ENCODE data around the gene ANKRD44.
"Not testable (repeated sequence)": the region's sequence is repeated elsewhere in the genome, so short reads cannot be mapped to it uniquely, and the experiment has no call there.

Gene ANKRD44

DNA sequence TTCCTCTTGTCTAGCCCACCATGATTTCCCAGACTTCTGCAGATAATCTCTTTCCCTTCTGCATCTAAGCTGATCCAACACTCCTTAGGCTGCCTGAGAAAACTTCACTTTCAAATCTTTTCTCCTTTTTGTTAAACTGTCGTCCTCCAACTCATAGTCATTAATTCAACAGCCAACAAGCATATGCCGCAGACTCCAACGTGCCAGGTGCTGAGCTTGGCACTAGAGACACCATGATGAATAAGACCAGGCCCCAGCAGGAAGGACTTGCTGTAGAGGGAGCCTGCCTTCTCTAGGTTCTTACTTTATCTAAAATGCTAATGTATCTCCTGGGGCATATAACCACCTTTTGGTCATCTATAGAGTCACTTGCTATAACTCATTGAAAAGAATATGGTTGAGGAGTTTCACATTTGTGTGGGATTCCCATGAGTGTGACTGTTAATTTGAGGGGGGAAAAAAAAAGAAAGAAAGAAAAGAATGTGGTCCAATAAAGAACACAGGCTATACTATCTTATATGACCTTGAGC is 51.0 kb downstream of the ANKRD44 start:
- DNase-seq (ENCODE audit: low read depth, low spot score), result no peak

- no peak for DNase-seq (ENCODE audit: low read depth, low spot score)
Measured at GRCh38 chr2:197258580-197258979, 52.0 kb downstream of the ANKRD44 start.

DNA sequence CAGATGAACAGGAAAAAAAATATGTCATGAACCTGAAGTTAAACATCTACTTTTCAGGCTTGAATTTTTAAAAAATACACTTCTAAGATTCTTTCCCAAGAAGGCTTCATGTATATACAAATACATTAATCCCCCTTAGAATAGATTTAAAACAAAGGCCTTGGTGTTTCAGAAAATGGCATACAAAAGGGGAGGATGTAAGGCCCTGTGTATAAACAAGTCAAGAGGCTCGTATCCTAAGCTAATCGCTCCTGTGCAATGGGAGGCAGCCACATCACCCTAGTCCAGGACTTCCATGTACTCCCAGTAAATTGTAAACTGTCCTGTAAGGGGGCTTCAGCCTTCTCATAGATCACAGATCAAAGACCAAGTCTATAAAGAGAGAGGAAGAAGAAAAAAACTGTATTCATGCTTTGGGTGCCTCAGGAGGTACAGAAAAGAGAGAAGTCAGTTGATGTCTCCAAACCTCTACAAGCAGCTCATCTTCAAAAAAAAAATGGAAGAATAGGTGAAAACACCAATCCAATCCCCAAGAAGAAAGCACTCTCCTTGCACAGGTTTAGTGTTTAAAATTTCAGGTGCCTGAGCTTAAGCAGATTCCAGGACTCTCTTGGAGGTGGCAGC is 53.9 kb downstream of the ANKRD44 start:
- no peak for DNase-seq (ENCODE audit: low read depth, low spot score)

- DNase-seq (ENCODE audit: low read depth, low spot score), result no peak
Measured at GRCh38 chr2:197256021-197256420, 54.6 kb downstream of the ANKRD44 start.

- DNase-seq (ENCODE audit: low read depth, low spot score), result peak; percentile 18
Measured at GRCh38 chr2:197255543-197255942, 55.0 kb downstream of the ANKRD44 start.

DNA sequence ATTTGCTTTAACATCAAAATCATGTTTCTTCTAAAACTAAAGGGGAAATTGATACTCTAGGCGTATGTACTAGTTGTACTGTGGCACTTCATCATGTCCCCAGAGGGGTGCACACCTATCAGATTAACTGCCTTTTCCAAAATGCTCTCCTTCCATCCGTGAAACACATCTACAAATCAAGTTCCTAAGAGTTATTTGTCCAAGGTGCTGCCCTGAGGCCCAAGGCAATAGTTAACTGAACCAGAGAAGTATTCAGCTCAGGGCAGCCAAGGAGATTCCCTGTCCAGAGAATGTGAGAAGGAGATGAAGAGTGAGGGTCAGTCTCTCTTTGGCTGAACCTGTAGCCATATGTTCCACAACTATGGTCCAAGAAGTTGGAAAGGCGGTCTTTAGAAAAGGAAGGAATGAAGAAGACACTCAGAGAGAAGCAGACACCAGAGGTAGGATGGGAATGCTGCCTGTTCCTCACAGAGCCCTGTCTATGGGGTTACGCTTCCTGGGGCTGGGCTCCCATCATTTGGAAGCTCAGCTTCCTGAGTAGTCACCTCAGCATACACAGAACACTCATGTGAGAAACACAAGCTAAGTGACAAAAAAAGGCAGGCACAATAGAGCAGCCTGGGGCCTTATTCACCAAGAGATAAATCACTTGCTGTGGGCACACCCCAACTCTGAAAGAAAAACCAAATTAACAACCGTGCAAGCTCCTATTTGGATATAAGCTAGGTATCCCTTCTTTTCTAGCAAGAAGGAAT is 55.6 kb downstream of the ANKRD44 start:
- DNase-seq (ENCODE audit: low read depth, low spot score), result no peak

DNA sequence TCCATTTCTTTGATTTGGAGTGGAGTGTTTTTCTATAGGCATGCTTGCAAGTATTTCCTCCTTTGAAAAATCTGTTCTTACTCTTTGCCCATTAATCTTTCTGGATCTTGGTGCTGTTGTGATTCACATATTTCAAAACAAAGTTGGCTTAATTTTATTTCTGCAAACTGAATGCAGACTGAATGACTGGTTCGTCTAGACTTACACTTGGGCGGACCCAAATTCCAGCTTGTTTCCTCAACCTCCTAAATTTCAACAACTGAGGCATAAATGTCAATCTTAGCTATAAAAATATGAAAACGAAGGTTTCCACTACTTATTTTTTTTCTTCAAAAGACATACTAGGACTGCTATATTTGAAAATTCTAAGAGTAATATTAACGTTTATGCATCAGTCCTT is 59.0 kb downstream of the ANKRD44 start:
- DNase-seq (ENCODE audit: low read depth, low spot score), result no peak

GRCh38 chr2:197251163-197251562 is 59.4 kb downstream of the ANKRD44 start:
- DNase-seq (ENCODE audit: low read depth, low spot score), result no peak

GRCh38 chr2:197250084-197250397 is 60.5 kb downstream of the ANKRD44 start:
- no peak for DNase-seq (ENCODE audit: low read depth, low spot score)

- DNase-seq (ENCODE audit: low read depth, low spot score), result no peak
Measured at GRCh38 chr2:197249381-197250083, 61.0 kb downstream of the ANKRD44 start.

GRCh38 chr2:197248623-197249022 is 62.0 kb downstream of the ANKRD44 start:
- DNase-seq (ENCODE audit: low read depth, low spot score), result no peak

GRCh38 chr2:197248001-197248401 is 62.6 kb downstream of the ANKRD44 start:
- DNase-seq (ENCODE audit: low read depth, low spot score), result no peak

DNA sequence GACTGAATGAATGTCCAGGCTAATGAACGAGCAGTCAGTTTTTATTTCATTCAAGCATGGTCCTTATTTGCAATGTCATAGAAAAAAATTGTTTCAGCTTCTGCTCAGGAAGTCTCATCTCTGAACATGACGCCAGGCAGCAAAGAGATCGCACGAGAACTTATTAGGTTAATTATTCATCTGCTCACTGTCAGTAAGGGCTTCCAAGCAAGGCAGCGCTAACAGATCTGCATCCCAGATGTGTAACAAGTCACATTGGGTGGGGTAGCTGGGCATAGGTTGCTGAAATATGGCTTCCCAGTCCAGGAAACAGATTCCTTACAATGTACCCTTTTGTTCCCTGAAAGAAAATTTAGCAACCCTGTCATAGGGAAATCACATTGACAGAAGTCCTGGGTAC is 63.5 kb downstream of the ANKRD44 start:
- DNase-seq (ENCODE audit: low read depth, low spot score), result no peak

DNA sequence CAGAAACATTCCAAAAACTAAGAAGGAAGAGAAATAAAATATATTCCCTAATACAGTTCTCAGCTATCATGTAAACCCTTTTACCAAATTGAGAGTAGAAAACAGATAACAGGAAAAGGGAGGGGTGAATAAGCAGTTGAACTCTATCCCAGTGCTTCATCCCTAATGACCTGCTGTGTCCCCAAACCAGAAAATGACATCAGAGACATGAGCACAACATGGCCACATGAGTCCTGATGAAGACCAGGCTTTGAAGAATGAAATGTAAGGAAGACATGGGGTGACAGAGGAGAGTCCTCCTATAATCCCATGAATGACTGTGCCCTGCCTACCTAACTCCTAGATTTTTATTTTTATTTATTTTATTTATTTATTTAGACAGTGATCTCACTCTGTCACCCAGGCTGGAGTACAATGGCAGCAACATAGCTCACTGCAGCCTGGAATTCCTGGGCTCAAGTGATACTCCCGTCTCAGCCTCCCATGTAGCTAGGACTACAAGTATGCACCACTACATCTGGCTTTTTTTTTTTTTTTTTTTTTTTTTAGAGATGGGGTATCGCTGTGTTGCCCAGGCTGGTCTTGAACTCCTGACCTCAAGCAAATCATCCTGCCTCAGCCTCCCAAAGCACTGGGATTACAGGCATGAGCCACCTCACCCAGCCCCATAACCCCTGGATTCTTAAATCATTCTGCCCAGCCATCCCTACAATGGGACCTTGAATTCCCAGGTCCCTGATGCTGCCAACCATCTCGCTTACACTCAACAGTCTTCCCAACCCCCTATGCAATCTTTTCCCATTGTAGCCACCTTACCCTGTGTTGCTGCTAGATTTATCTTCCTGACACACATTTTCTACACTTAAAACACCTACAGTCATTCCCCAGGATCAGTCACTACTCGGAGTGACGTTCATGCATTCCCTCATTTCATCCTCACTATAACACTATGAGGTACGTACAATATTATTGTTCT is 64.5 kb downstream of the ANKRD44 start:
- DNase-seq (ENCODE audit: low read depth, low spot score), result no peak

DNA sequence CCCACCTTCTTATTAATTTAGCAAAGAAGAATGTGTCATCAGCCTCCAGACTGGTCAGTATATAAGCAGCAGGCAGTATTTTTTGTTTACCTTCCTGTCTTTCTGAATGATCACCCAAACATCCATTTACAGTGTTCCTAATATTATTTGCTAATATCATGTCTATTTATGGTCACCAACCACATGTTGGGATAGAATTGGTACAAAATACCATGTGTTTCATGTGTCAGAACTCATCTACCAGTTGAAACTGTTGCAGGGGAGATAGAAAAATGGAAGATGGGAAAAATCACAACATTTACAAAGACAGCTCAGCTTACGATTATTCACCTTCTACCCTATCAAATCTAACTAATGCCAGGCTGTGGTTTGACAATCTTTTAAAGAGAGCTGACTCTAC is 66.2 kb downstream of the ANKRD44 start:
- DNase-seq (ENCODE audit: low read depth, low spot score), result no peak

GRCh38 chr2:197242719-197243118 is 67.9 kb downstream of the ANKRD44 start:
- DNase-seq (ENCODE audit: low read depth, low spot score), result no peak

DNA sequence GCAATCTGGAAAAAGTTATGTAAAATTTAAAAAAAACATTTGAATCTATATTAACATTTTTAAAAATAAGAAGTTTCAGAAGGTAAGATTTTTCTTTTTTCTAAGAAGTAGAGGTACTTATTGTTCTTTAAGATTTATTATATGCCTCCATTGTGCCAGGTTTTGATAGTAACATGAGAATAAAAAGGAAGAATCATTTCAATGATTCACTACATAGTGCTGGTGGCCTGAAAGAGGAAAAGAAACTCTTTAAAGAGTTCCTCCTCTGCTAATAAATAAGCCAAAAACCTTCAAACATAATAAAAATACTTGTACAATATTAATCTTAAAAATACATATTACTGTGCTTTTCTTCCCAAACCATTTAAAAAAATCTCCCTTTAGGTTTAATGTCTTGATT is 69.0 kb downstream of the ANKRD44 start:
- DNase-seq (ENCODE audit: low read depth, low spot score), result no peak

GRCh38 chr2:197241153-197241552 is 69.4 kb downstream of the ANKRD44 start:
- DNase-seq (ENCODE audit: low read depth, low spot score), result no peak

- DNase-seq (ENCODE audit: low read depth, low spot score), result no peak
Measured at GRCh38 chr2:197240421-197241041, 70.0 kb downstream of the ANKRD44 start.

- not testable (repeated sequence) for DNase-seq (ENCODE audit: low read depth, low spot score)
Measured at GRCh38 chr2:197240018-197240417, 70.6 kb downstream of the ANKRD44 start.

DNA sequence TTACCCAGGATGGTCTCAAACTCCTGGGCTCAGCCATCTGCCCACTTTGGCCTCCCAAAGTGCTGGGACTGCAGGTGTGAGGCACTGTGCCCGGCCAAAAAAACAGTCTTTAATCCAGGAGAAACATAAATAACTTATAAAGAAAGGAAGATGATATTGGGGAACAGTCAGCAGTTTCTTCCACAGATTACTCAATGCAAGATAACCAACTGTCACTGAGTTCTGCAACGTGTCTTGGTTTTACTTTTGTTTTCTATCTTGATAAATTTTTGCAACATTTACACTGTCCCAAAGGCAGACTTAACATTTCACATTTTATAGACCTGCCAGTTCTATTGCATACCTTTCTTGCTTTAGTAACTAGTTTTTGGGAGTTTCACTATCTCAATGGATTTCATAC is 71.1 kb downstream of the ANKRD44 start:
- DNase-seq (ENCODE audit: low read depth, low spot score), result no peak
